NCI-H1930 (cell line): ENCODE data around the gene OR5C1.
"Not testable (repeated sequence)": the region's sequence is repeated elsewhere in the genome, so short reads cannot be mapped to it uniquely, and the experiment has no call there.

Experiments used
- DNase-seq, 2 experiments: peaks; one replicate each; lab custom pipeline; 2025; lab: John Stamatoyannopoulos, UW

The OR5C1 gene

GRCh38 chr9:122788831-122789230 is at the start of gene OR5C1:
TSS of gene OR5C1 (plus strand) at chr9:122788933. CDS start at chr9:122788933, 0 bp downstream.
- DNase-seq: no peak

- no peak for DNase-seq
Measured at GRCh38 chr9:122742003-122742402, 46.7 kb upstream of the OR5C1 start, which contains the start of gene OR1L6. TSS of gene OR1L6 (plus strand) at chr9:122742303. CDS start at chr9:122749848, 7,545 bp downstream.

GRCh38 chr9:122754825-122755224 is 33.9 kb upstream of the OR5C1 start:
- DNase-seq: no peak

DNA sequence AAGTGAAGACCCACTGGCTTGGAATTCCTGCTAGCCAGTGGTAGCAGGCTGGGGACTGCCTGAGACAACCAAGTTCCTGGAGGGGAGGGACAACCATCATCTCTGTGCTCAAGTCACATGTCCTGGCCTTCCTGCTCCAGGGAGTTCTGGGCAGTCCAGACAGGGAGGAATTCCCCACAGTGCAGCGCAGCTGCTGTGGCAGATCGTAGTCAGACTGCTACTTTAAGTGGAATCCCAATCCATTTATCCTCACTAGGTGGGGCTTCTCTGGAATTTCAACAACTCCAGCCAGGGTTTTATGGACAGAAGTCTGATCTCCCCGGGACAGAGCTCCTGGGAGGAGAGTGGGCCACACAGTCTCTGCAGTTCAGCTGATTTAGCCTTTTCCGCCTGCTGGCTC is 20.9 kb upstream of the OR5C1 start:
- DNase-seq: no peak

GRCh38 chr9:122777052-122777451 is 11.7 kb upstream of the OR5C1 start:
- DNase-seq: no peak

DNA sequence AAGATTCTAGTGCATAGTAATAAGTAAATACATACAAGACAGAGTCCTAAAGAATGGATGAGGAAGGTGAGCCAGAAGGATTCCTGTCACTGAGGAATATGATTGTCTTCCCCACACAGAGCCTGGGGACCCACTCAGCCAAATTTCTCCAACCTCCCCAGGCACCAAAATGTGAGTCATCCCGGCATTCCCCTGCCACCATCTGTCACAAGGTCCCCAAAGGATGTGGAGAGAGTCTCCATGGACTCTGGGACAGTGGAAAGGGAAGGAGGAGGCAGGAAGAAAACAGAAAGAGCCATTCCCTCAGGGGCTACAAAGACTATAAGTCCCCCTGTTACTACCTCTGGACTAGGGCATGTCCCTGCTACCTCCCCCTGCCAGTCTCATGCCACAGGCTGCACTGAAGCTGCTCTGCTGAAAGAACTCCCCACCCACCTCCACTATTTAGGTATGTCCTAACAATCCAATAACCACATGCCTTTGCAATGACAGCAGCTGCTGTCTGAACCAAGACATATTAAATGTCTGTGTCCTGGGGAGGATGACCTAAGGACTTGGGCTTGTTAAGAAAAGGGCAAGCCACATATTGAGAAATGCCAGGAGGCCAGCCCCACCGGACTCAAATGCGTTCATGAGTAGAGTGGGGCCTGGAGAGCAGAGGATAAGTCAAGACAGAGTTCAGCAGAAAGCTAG is 10.7 kb upstream of the OR5C1 start:
- DNase-seq: no peak

DNA sequence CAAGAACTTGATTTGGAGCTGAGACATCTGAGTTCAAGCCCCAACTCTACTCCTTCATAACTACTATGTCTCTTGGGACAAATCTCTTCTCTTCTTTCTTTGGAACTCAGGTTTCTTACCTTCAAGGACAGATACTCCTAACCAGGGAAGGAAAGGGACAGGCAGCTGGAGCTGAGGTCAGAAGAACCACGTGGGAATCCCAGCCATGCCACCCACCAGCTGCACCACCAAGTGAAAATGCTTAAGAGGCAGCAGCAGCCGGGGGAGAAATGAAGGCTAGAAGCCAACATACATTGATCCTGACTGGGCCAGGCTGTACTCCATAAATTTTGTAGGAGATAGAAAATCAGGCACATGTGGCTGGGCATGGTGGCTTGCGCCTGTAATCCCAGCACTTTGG is 9.6 kb upstream of the OR5C1 start:
- no peak for DNase-seq

DNA sequence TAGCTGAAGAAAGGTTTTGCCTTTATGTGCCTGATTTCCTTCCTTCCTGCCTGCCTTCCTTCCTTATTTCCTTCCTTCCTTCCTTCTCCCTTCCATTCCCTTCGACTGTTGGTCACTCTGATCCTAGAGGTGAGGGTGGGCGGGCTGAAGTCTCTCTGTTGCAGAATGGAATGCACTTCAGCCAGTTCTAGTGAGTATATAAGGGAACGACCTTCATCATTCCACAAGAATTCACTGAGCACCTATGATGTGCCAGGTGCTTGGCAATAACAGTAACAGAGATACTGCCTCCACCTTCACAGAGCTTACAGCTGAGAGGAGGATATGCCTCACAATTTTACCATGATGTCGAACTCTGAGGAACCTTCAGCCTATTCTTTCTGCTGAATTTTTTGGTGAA is 8.7 kb upstream of the OR5C1 start:
- no peak for DNase-seq

GRCh38 chr9:122781671-122782070 is 7.1 kb upstream of the OR5C1 start:
- no peak for DNase-seq

DNA sequence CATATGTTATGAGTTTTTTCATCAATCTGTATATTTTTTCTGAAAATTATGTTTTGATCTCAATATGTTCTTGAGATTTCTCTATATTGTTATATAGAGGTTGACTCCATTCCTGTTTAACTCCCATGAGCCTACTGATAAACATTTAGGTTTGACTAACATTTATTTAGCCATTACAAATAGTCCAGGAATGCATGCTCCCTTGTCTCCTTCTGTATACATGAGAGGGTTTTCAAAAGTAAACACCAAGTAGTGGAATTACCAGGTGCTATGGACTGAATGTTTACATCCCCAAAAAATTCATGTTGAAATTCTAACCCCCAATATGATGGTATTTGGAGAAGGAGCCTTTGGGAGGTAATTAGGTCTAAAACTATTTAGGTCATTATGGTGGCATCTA is 3.5 kb upstream of the OR5C1 start:
- no peak for DNase-seq

- DNase-seq: no peak
Measured at GRCh38 chr9:122786338-122786737, 2.4 kb upstream of the OR5C1 start.

DNA sequence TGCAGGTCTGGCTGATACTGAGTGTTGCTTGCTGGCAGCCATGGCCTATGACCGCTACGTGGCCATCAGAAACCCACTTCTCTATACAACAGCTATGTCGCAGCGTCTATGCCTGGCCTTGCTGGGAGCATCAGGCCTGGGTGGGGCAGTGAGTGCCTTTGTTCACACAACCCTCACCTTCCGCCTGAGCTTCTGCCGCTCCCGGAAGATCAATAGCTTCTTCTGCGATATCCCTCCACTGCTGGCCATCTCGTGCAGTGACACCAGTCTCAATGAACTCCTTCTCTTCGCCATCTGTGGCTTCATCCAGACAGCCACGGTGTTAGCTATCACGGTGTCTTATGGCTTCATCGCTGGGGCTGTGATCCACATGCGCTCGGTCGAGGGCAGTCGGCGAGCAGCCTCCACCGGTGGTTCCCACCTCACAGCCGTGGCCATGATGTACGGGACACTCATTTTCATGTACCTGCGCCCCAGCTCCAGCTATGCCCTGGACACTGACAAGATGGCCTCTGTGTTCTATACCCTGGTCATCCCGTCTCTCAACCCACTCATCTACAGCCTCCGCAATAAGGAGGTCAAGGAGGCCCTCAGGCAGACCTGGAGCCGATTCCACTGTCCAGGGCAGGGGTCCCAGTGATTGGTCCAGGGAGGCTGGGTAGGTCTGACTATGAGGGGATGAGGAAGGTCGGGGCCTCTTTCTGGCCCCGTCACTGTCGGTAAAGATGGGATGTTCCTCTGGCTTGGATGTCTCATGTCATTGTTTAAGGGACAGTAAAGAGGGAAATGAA is 718 bp downstream of the OR5C1 start:
- DNase-seq: no peak

- DNase-seq: no peak
Measured at GRCh38 chr9:122791872-122792669, 3.3 kb downstream of the OR5C1 start.

DNA sequence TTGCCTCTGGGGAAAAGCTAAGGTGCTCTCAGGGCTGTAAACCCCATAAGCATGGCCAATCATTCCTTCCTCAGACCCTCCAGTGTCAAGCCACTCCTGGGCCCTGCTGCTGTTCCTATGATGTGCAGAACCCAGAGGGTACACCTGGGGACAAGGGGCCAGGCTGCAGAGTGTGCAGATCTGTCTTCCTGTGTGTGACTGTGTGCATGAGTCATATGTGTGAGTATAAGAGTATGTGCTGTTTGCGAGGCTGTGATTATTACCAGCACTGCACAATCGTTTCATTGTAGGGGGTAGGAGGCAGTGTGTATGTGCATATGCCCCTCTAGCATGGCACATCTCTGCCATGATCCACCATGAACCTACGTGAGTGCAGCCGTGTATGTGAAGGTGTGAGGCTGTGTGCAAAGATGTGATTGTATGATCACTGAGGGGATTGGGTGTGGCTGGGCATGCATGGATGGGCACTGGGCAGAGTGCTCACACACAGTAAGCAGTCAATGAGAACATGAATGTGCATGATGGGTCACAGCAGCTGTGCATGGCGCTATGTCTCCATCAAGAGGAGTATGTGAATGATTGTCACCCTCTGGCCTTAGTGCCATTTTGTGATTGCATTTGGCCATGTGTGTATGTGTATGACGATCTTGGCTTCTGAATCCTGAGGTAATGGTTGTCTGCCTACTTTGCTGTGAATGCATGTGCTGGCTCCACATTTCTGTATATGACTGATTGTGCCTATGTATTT is 8.8 kb downstream of the OR5C1 start:
- DNase-seq: no peak

GRCh38 chr9:122800066-122801060 is 11.6 kb downstream of the OR5C1 start, which contains the start of gene OR1K1:
TSS of gene OR1K1 (plus strand) at chr9:122800123. CDS start at chr9:122800123, 0 bp downstream.
- DNase-seq: no peak

DNA sequence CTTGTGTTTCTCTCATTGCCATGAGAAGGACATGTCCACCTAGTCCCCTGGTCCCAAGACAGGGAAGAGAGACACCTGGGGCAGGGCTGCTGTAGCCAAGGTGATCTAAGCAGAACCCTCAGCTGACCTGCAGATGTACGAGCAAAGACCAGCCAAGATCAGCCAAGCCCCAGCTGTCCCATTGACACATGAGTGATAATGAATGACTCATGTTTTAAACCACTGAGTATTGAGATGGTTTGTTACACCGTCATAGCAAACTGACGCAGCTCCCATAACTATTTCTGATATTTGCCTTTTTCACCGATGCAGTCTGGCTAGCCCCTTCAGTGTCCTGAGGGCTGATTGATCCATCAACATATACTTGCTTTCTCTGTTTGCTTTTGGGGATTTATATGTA is 17.9 kb downstream of the OR5C1 start:
- no peak for DNase-seq

DNA sequence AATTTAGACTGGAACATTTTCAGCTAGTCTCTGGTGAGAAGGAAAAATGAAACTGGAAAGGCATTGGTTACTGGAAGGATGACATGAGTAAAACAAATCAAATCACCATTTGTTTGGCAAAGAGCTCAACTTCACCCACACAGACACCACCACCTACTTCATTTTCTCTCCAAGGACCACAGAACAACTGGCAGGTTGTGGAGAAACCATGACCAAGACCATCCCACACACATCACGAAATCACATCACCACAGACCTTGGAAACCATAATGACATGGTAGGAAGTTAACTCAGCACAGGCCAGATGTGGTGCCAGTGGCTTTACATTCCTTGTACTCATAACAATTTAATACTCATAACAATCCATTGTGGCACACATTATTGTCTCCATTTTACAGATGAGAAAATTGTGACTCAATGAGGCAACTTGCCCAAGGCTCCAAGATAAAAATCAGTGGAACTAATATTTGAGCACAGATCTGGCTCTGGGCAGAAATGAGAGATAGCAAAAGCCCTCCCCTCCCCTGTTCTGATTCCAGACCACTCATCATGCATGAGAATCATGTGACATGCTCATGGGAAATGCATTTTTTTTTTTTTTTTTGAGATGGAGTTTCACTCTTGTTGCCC is 18.7 kb downstream of the OR5C1 start:
- DNase-seq: no peak

- no peak for DNase-seq
Measured at GRCh38 chr9:122808141-122808540, 19.4 kb downstream of the OR5C1 start.

GRCh38 chr9:122809261-122809660 is 20.5 kb downstream of the OR5C1 start:
- DNase-seq: not testable (repeated sequence)
